Kasumi-1 (cell line): ENCODE measurements around the gene ZNF574.

Experiments
- DNase-seq, 2 experiments: peaks; one replicate each; lab custom pipeline; 2025; lab: John Stamatoyannopoulos, UW

The ZNF574 gene

DNA sequence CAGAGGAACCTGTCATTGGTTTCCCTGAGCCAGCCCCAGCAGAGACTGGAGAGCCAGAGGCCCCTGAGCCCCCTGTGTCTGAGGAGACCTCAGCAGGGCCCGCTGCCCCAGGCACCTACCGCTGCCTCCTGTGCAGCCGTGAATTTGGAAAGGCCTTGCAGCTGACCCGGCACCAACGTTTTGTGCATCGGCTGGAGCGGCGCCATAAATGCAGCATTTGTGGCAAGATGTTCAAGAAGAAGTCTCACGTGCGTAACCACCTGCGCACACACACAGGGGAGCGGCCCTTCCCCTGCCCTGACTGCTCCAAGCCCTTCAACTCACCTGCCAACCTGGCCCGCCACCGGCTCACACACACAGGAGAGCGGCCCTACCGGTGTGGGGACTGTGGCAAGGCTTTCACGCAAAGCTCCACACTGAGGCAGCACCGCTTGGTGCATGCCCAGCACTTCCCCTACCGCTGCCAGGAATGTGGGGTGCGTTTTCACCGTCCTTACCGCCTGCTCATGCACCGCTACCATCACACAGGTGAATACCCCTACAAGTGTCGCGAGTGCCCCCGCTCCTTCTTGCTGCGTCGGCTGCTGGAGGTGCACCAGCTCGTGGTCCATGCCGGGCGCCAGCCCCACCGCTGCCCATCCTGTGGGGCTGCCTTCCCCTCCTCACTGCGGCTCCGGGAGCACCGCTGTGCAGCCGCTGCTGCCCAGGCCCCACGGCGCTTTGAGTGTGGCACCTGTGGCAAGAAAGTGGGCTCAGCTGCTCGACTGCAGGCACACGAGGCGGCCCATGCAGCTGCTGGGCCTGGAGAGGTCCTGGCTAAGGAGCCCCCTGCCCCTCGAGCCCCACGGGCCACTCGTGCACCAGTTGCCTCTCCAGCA is 4.2 kb downstream of the ZNF574 start:
- no peak for DNase-seq

DNA sequence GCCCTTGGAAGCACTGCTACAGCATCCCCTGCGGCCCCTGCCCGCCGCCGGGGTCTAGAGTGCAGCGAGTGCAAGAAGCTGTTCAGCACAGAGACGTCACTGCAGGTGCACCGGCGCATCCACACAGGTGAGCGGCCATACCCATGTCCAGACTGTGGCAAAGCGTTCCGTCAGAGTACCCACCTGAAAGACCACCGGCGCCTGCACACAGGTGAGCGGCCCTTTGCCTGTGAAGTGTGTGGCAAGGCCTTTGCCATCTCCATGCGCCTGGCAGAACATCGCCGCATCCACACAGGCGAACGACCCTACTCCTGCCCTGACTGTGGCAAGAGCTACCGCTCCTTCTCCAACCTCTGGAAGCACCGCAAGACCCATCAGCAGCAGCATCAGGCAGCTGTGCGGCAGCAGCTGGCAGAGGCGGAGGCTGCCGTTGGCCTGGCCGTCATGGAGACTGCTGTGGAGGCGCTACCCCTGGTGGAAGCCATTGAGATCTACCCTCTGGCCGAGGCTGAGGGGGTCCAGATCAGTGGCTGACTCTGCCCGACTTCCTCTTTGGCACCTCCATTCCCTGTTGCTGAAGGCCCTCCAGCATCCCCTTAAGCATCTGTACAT is 4.9 kb downstream of the ZNF574 start:
- DNase-seq: no peak

GRCh38 chr19:42081584-42082203 is 5.7 kb downstream of the ZNF574 start:
- DNase-seq: peak; percentile 41 to 69

DNA sequence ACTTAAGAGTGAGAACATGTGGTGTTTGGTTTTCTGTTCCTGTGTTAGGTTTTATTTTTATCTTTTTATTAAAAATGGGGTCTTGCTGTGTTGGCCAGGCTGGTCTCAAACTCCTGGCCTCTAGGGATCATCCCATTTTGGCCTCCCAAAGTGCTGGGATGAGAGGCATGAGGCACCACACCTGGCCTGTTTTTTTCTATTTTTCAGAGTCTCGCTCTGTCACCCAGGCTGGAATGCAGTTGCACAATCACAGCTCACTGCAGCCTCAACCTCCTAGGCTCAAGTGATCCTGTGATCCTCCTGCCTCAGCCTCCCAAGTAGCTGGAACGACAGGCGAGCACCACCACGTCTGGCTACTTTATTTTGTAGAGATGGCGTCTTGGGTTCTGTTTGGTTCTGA is 7.6 kb downstream of the ZNF574 start:
- DNase-seq: no peak

GRCh38 chr19:42086188-42086736 is 10.3 kb downstream of the ZNF574 start:
- DNase-seq: no peak

GRCh38 chr19:42086770-42087550 is 11.0 kb downstream of the ZNF574 start:
- no peak for DNase-seq

DNA sequence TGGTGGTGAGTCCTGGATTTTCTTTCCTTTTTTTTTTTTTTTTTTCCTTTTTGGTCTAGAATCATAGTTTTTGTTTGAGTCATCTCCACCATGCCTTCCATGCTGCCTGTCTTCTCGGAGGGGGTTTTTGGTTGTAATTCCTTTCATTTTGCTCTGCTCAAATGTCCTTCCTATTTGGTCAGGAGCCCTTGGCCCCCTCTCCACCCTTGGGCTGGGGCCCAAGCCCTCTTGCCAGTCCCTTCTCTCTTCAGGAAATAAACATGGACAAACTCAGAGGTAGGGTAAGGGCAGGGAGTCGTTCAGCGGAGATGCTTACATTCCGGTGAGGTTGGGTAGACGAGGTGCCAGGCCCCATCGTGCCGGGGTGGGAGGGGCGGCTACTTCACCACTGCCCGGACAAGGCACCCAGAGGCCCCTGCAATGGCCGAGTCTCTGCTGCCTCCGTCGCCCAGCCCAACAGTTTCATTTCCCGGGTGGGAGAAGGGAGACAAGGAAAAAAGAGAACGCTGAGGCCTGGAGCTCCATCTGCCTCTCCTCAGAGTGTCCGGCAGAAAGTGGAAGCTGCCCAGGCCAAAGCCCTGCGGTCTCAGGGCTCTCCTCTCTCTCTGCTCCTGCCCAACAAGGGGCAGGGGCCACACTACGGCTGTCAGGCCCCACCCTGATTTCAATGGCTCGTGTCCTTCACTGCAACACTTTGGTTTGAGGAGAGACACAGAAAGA is 12.7 kb downstream of the ZNF574 start:
- no peak for DNase-seq

DNA sequence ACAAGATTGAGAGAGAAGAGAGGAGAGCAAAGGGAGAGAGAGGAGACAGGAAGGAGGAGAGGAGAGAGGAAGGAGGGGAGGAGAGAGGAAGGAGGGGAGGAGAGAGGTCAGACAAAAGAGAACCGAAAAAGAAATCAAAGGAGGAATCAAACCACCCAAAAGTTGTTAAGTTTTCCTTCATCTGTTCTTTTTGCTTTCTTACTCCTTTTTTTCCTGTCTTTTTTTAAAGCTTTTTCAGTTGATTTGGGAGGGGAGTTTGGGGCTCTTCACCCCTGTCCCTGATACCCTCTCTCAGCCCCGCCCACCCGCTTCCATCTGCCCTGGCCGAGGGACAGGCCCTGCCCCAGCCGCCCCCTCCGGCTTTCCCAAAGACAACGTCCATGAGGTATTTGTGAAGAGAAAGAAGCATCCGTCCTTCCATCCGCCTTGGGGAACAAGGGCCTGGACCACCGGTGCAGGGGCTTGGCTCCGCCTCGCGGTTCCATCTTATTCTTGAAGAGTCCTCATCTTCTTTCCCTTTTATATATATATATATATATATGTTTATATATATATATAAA is 13.3 kb downstream of the ZNF574 start:
- DNase-seq: no peak

- DNase-seq: no peak
These were observed 13.8 kb downstream of the ZNF574 start for GRCh38 chr19:42089772-42090171.

DNA sequence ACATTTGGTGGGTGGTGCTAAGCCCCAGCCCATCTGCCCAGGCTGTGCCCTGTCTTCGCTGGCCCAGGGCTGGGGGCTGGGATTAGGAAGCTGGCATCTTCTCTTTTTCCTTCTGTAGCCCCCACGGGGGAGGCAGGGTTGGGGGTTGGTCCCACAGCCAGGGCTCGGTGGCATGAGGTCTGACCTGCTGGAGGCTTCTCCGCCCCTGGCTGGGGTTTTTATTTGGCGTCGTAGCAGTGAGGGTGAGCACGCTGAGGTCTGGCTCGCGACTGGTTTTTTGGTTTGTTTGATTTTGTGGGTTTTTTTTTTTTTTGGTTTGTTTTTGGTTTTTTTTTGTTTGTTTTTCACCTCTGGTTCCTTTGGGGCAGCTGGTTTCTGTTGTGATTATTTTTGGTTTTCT is 14.7 kb downstream of the ZNF574 start:
- no peak for DNase-seq

GRCh38 chr19:42091300-42091699 is 15.3 kb downstream of the ZNF574 start:
- DNase-seq: no peak

DNA sequence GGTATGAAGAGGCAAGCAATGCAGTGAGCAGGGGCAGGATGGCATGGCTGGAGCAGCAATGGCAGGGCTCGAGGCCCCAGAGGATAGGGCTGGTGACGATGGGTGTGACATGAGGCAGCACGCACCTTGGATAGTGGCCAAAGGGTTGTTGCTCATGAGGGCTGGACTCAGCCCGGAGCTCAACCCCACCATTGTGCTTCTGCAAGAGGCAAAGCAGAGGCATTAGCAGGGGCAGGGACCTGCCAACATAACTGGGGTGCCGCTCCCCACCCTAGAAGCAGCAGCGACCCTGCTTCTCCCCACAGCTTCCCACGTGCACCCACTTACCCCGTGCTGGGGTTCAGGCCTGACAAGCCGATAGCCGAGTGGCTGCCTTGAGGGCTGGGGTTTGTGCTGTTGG is 15.8 kb downstream of the ZNF574 start:
- no peak for DNase-seq

- DNase-seq: peak; percentile 56 to 67
These were observed 16.4 kb downstream of the ZNF574 start for GRCh38 chr19:42092350-42092749.

- DNase-seq: no peak
These were observed 17.5 kb downstream of the ZNF574 start for GRCh38 chr19:42093505-42093904.

DNA sequence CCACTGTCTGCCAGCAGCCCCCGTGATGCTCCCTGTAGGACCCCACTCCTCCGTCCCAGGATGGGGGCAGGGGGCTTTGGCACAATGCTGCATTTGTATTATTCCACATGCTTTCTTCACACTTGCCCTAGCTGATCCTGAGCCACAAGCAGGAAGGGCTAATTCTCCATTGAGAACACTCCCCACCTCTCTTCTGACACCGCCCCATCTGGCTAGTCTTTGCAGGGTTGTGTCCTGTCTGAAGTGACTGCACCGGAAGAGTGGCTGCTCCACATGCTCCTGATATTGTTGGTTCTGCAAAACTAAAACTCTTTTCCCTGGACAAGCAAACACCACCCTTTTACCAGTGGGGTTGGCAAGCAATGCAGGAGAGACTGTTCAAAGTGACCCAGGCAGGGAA is 18.0 kb downstream of the ZNF574 start:
- DNase-seq: no peak

- no peak for DNase-seq
These were observed 19.3 kb downstream of the ZNF574 start for GRCh38 chr19:42095142-42095813.

- no peak for DNase-seq
These were observed 19.9 kb downstream of the ZNF574 start for GRCh38 chr19:42095814-42096230.

DNA sequence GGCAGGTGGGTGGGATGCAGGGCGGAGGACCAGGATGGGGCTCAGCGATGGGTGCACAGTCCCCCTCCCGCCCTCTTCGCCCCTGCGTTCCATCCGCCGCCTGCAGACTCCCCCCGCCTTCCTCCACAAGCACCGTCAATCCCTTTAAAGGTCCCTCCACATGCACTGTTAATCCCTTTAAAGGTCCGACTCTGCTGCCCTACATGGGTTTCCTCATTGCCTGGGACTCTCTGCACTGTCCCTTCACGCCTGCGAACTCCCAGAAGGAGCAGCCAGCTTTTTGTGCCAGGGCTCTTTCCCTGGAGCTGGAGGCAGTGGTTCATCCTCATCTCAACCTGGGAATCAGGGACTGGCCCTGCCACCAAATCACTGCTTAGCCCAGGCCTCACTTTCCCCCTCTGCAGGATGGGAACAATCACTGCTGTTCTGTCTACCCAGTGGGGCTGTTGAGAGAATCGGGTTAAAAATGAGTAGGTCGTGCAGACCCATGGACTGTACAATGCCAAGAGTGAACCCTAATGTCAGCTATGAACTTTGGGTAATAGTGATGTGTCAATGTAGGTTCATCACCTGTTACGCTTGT is 20.4 kb downstream of the ZNF574 start:
- no peak for DNase-seq

DNA sequence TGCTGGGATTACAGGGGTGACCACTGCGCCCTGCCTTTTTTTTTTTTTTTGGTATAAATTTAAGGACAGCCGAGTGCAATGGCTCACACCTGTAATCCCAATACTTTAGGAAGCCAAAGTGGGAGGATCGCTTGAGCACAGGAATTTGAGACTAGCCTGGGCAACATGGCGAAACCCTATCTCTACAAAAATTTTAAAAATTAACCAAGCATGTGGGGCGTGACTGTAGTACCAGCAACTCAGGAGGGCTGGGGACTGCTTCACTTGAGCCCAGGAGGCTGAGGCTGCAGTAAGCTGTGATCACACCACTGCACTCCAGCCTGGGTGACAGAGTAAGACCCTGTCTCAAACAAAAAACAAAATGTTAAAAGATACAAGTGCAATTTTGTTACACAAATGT is 21.5 kb downstream of the ZNF574 start:
- DNase-seq: no peak

- no peak for DNase-seq
These were observed 22.8 kb downstream of the ZNF574 start for GRCh38 chr19:42098781-42099180.
